WTC11 (cell line): ENCODE measurements around the gene FASN.

ENCODE experiments used
- AR ChIP-seq: fragments of 250-450 bp; sonication (Bioruptor Pico); IDR thresholded peaks from 2 replicates; pipeline ENCODE4 v1.9.0; 2021; ENCODE audit warnings: mild to moderate bottlenecking
- CTCF ChIP-seq: fragments of 200-600 bp; IDR thresholded peaks from 2 replicates; pipeline ENCODE4 v1.8.0; 2022; ENCODE audit warnings: antibody characterized with exemption
- E2F1 ChIP-seq: sonication (generic); formaldehyde crosslinking; IDR thresholded peaks from 2 replicates; pipeline ENCODE4 v1.8.0; 2022; ENCODE audit warnings: mild to moderate bottlenecking, missing genetic modification reagents
- ELF4 ChIP-seq: sonication (generic); formaldehyde crosslinking; IDR thresholded peaks from 2 replicates; pipeline ENCODE4 v1.8.1; 2022; ENCODE audit warnings: low read depth, mild to moderate bottlenecking, moderate library complexity, missing genetic modification reagents
- GABPB1 ChIP-seq: sonication (generic); formaldehyde crosslinking; IDR thresholded peaks from 2 replicates; pipeline ENCODE4 v1.8.1; 2023; ENCODE audit warnings: mild to moderate bottlenecking, missing genetic modification reagents
- MAX ChIP-seq: sonication (generic); formaldehyde crosslinking; IDR thresholded peaks from 2 replicates; pipeline ENCODE4 v1.8.0; 2022; ENCODE audit warnings: mild to moderate bottlenecking, missing genetic modification reagents
- NFE2L1 ChIP-seq: sonication (generic); formaldehyde crosslinking; IDR thresholded peaks from 2 replicates; pipeline ENCODE4 v1.8.1; 2023; ENCODE audit warnings: missing genetic modification reagents
- SMAD3 ChIP-seq: sonication (generic); formaldehyde crosslinking; IDR thresholded peaks from 2 replicates; pipeline ENCODE4 v1.8.0; 2022; ENCODE audit warnings: missing genetic modification reagents, mild to moderate bottlenecking, borderline replicate concordance
- TEAD4 ChIP-seq: sonication (generic); formaldehyde crosslinking; IDR thresholded peaks from 2 replicates; pipeline ENCODE4 v1.8.0; 2022; ENCODE audit warnings: mild to moderate bottlenecking, missing genetic modification reagents
- ZNF232 ChIP-seq: sonication (generic); formaldehyde crosslinking; IDR thresholded peaks from 2 replicates; pipeline ENCODE4 v1.8.0; 2022; ENCODE audit warnings: mild to moderate bottlenecking, missing genetic modification reagents
- ZNF671 ChIP-seq: fragments of 250-450 bp; sonication (Bioruptor Pico); IDR thresholded peaks from 2 replicates; pipeline ENCODE4 v1.8.0; 2021; ENCODE audit warnings: mild to moderate bottlenecking

- TF ChIP-seq CTCF (no peak), GABPB1 (no peak), AR (CRISPR knock-in tag) (no peak), NFE2L1 (CRISPR knock-in tag) (no peak), E2F1 (CRISPR knock-in tag) (no peak), ELF4 (CRISPR knock-in tag) (no peak), SMAD3 (no peak), MAX (CRISPR knock-in tag) (no peak), ZNF232 (CRISPR knock-in tag) (no peak), TEAD4 (no peak), ZNF671 (no peak)
Measured at GRCh38 chr17:82112914-82113311, 14.9 kb upstream of the FASN start.
